BE2C (cell line): ENCODE results near the gene SYT9. TPM values are rescaled to one million over a fixed set of nuclear protein-coding genes. Genes with fewer than 3 reads are reported as not detected.

Source experiments
- DNase-seq: peaks from one replicate; pipeline ENCODE4 v3.0.0-alpha.2; 2020
- H3K27me3 ChIP-seq: fragments of 250-450 bp; sonication (Bioruptor Pico); 2 replicates; pipeline ENCODE4 v1.5.1; 2020; ENCODE audit warnings: mild to moderate bottlenecking
- H3K36me3 ChIP-seq: fragments of 250-450 bp; sonication (Bioruptor Pico); 2 replicates; pipeline ENCODE4 v1.5.1; 2020; ENCODE audit warnings: mild to moderate bottlenecking
- H3K4me1 ChIP-seq: fragments of 250-450 bp; sonication (Bioruptor Pico); 2 replicates; pipeline ENCODE4 v1.5.1; 2020
- H3K4me3 ChIP-seq: 2 replicates; pipeline ENCODE4 v1.5.1; 2011; ENCODE audit warnings: low read depth, low read length
- H3K9me3 ChIP-seq: fragments of 250-450 bp; sonication (Bioruptor Pico); 2 replicates; pipeline ENCODE4 v1.5.1; 2020
- polyA plus RNA-seq: library from polyadenylated mRNA; unstranded; fragments of >200 nt; gene quantifications from one replicate; pipeline ENCODE4 v1.2.1, GENCODE V29; 2012; ENCODE audit warnings: low read depth, missing spikeins; ENCODE audit not compliant: insufficient read length, insufficient read depth
- TF ChIP-seq, protein P1 (sequence below): IDR thresholded peaks from 2 replicates; pipeline ENCODE4 v1.5.1; 2012; ENCODE audit warnings: mild to moderate bottlenecking, low read depth, low read length

SYT9 gene, protein sequence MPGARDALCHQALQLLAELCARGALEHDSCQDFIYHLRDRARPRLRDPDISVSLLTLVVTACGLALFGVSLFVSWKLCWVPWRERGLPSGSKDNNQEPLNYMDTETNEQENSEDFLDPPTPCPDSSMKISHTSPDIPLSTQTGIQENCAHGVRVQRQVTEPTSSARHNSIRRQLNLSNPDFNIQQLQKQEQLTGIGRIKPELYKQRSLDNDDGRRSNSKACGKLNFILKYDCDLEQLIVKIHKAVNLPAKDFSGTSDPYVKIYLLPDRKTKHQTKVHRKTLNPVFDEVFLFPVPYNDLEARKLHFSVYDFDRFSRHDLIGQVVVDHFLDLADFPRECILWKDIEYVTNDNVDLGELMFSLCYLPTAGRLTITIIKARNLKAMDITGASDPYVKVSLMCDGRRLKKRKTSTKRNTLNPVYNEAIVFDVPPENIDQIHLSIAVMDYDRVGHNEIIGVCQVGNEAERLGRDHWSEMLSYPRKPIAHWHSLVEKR
- 5.3 TPM for polyA plus RNA-seq

DNA sequence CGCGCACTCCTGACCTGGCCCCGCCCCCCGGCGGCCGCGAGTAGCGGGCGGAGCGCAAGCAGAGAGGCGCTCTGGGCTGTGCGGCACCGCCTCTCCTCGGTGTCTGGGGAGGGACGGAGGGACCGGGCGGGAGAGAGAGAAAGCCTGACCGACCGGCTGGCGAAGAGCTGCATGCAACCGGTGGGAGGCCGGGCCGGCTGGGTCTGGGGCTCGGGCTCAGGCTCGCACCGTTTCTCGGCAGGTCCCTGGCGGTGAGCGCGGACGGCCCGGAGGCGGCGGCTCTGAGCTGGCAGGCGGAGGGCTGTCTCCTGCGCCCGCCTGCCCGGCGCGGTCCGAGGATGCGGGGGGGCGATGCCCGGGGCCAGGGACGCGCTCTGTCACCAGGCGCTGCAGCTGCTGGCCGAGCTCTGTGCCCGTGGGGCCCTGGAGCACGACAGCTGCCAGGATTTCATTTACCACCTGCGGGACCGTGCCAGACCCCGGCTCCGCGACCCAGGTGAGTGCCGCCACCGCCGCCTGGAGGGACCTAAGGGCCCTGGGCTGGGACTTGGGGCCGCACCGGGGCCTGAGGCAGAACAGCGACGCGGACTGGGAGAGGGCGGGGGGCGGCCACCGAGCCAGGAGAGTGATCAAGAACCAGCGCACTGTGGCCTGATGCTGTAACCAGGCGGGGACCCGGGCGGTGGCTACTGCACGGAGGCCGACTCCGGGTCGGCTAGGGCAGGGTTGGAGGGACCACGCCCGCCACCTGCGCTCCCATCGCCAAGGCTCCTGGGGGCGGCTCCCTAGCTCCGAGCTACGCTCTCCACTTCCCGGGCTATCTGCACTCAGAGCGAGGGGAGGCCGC lies at the start of gene SYT9:
TSS of gene SYT9 (plus strand) at position 69 of the 847 bp plus-strand sequence. CDS start at position 352, 283 bp downstream.
- DNase-seq: peak; percentile 68
- TF ChIP-seq, protein P1, sequence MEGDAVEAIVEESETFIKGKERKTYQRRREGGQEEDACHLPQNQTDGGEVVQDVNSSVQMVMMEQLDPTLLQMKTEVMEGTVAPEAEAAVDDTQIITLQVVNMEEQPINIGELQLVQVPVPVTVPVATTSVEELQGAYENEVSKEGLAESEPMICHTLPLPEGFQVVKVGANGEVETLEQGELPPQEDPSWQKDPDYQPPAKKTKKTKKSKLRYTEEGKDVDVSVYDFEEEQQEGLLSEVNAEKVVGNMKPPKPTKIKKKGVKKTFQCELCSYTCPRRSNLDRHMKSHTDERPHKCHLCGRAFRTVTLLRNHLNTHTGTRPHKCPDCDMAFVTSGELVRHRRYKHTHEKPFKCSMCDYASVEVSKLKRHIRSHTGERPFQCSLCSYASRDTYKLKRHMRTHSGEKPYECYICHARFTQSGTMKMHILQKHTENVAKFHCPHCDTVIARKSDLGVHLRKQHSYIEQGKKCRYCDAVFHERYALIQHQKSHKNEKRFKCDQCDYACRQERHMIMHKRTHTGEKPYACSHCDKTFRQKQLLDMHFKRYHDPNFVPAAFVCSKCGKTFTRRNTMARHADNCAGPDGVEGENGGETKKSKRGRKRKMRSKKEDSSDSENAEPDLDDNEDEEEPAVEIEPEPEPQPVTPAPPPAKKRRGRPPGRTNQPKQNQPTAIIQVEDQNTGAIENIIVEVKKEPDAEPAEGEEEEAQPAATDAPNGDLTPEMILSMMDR: no peak
- no peaks in the 10 kb centered on the region for H3K9me3 ChIP-seq
- H3K4me3 ChIP-seq: peak within 1 kb of the TSS; percentile 61
- no peaks in the 10 kb centered on the region for H3K36me3 ChIP-seq
- H3K27me3 ChIP-seq: no peaks in the 10 kb centered on the region
- no peaks in the 10 kb centered on the region for H3K4me1 ChIP-seq

DNA sequence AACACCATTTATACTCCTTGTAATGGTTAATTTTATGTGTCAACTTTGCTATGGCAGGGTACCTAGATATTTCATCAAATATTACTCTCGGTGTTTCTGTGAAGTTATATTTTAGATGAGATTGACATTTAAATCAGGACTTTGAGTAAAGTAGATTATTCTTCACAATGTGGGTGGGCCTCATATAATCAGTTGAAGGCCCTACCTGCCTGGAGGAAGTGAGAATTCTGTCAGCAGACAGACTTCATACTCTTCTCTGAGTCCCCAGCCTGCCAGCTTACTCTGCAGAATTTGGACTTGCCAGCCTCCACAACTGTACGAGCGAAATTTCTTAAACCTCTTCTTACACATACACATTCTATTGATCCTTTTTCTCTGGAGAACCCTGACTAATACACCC lies 49.3 kb upstream of the SYT9 start:
- TF ChIP-seq, protein P1: no peak
- Histone ChIP-seq H3K36me3 (no peaks in the 10 kb centered on the region), H3K4me3 (no peak overlapping the region), H3K27me3 (no peaks in the 10 kb centered on the region), H3K9me3 (no peaks in the 10 kb centered on the region), H3K4me1 (no peaks in the 10 kb centered on the region)
- DNase-seq: no peak

DNA sequence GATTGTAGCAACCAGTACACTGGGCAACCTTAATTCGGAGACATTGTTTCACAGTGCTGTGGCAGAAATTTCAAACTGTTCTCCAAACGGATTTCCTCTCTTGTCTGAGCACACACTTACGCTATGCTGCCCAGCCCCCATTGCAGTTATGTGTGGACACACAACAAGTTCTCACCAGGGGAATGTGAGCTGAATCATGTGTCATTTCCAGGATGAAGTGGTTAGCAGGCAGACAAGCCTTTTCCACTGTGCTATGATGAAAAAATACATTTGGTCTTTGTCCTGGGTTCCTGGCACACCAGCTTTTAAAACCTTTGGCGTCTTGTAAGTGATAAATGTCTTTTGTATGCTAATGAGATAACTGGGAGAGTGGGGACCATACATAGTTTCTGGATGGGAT lies 46.9 kb upstream of the SYT9 start:
- H3K4me1 ChIP-seq: no peaks in the 10 kb centered on the region
- TF ChIP-seq, protein P1: no peak
- no peak for DNase-seq
- H3K9me3 ChIP-seq: no peaks in the 10 kb centered on the region
- H3K4me3 ChIP-seq: no peak overlapping the region
- H3K27me3 ChIP-seq: no peaks in the 10 kb centered on the region
- H3K36me3 ChIP-seq: no peaks in the 10 kb centered on the region

DNA sequence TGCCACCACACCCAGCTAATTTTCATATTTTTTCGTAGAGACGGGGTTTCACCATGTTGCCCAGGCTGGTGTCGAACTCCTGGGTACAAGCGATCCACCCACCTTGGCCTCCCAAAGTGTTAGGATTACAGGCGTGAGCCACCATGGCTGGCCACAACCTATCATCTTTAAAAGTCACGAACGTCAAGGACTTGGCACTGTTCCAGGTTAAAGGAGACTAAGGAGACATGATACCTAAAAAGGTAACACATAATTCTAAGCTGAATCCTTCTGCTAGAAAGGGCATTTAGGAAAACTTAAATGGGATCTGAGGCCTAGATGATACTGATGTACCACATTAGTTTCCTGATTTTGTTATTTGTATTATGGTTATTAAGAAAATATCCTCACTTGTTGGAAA lies 43.3 kb upstream of the SYT9 start:
- DNase-seq: no peak
- TF ChIP-seq, protein P1: no peak
- no peaks in the 10 kb centered on the region for H3K4me1 ChIP-seq
- H3K27me3 ChIP-seq: no peaks in the 10 kb centered on the region
- H3K4me3 ChIP-seq: no peak overlapping the region
- no peaks in the 10 kb centered on the region for H3K9me3 ChIP-seq
- no peaks in the 10 kb centered on the region for H3K36me3 ChIP-seq

DNA sequence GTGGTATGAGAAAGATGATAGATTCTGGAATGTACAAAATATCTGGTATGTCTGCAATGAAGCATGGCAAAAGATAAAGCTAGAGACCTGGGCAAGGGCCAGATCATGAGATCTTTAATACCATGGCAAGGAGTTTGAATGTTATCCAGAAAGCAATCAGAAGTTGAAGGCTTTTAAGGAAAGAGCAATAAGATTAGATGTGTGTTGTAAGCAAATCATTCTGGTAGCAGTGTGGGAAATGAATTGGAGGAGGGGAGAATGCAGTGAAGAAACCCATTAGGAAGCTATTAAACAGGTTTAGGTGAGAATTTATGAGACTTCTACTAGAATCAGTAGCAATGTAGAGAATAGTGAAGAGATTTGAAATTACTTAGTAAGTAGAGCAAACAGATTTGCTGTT lies 32.2 kb upstream of the SYT9 start:
- no peaks in the 10 kb centered on the region for H3K4me1 ChIP-seq
- no peak for DNase-seq
- no peaks in the 10 kb centered on the region for H3K36me3 ChIP-seq
- H3K27me3 ChIP-seq: no peaks in the 10 kb centered on the region
- no peaks in the 10 kb centered on the region for H3K9me3 ChIP-seq
- TF ChIP-seq, protein P1: no peak
- no peak overlapping the region for H3K4me3 ChIP-seq
